ENCODE data around the gene MYCBP2. TPM values are rescaled to one million over a fixed set of nuclear protein-coding genes. Genes with fewer than 3 reads are reported as not detected.
A peak's percentile ranks its signal among the peaks of the same experiment; 100 is the strongest.
"Not testable (repeated sequence)": the region's sequence is repeated elsewhere in the genome, so short reads cannot be mapped to it uniquely, and the experiment has no call there.

The MYCBP2 gene
- total RNA-seq, 8 experiments from 2014 or later = 53.8 to 118 (median 89.4) TPM

DNA sequence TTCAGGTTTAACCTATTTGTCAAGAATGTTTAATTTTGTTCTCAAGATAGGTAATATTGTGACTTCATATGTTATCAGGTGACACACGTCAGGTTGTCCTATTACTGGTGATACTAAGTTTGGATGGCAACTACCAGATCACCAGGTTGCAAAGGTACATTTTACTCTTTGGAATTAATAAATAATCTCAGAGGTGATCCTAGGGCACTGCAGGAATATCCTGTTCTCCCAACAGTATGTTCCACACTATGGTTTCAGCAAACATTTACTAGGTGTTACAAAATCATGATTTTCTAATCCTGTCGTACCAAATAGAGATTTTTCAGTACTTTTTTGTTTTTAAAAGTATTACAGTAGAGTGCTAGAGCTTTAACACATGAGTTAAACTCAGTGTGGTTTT lies 29.3 kb upstream of the MYCBP2 start:
- no peaks in the 10 kb centered on the region for H3K4me1 ChIP-seq (replicated peaks in 1 of 2)
- H3K4me3 ChIP-seq = no peak overlapping the region
- H3K27ac ChIP-seq = no peak overlapping the region
- in situ Hi-C loops (cut with MboI; ENCODE audit: low pct_unique_long_range_greater_than_20kb in 2 of 9, low sequenced_read_pairs in 9 of 9, unreplicated experiment in 9 of 9) = no loop called here
- ATAC-seq (replicated peaks in 6 of 8) = no peak
- WGBS, 10 experiments = 0 to 100% (median 82%) methylated on average over 1 to 2 of the region's 2 CpGs

DNA sequence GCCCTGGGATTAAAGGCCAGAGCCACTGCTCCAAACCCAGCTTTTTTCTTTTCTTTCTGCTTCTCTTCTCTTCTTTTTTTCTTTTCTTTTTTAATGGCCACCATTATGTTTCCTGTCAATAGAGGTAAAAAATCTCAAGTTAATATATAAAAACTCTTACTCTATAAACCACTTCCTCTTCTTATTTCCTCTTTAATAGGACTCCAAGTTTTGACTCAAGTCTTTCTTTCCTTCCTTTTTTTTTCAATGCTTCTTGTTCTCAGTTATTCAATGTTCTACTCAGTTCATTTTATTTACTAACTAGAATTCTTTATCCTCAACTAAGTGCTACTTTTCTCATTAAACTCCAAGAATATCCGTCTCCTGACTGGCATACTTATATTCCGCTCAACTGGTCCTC lies 27.1 kb upstream of the MYCBP2 start:
- in situ Hi-C loops (cut with MboI; ENCODE audit: low pct_unique_long_range_greater_than_20kb in 2 of 9, low sequenced_read_pairs in 9 of 9, unreplicated experiment in 9 of 9) = no loop called here
- no peak overlapping the region for H3K27ac ChIP-seq
- no peak overlapping the region for H3K4me3 ChIP-seq
- no peaks in the 10 kb centered on the region for H3K4me1 ChIP-seq (replicated peaks in 1 of 2)
- ATAC-seq (replicated peaks in 6 of 8) = no peak
- 63 to 100% (median 79%) methylated on average over 1 to 2 of the region's 2 CpGs for WGBS, 10 experiments

DNA sequence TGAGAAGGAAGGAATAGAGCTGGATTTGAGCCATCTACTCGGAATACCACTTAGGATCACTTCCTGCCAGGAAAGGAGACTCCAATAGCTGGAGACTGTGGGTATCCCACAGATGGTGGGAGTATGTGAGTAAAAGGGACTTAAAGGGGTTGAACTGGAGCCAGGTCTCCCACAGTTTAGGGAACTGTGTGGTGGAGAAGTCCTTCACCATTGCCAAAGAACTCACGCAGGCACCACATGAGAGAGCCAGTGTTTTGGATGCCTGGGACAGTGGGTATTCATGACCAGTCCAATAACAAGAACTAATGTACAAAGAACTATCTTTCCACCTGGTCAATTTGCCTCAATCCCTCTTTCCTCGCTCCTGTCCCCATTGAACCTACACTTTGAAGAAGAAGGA lies 24.4 kb upstream of the MYCBP2 start:
- no peak overlapping the region for H3K4me3 ChIP-seq
- no peaks in the 10 kb centered on the region for H3K4me1 ChIP-seq (replicated peaks in 1 of 2)
- in situ Hi-C loops (cut with MboI; ENCODE audit: low pct_unique_long_range_greater_than_20kb in 2 of 9, low sequenced_read_pairs in 9 of 9, unreplicated experiment in 9 of 9) = no loop called here
- 29 to 100% (median 67%) methylated on average over 1 to 3 of the region's 3 CpGs; no CpG with 5 or more reads in 3 of the 10 experiments for WGBS, 10 experiments
- H3K27ac ChIP-seq = no peak overlapping the region
- no peak for ATAC-seq (replicated peaks in 6 of 8)

DNA sequence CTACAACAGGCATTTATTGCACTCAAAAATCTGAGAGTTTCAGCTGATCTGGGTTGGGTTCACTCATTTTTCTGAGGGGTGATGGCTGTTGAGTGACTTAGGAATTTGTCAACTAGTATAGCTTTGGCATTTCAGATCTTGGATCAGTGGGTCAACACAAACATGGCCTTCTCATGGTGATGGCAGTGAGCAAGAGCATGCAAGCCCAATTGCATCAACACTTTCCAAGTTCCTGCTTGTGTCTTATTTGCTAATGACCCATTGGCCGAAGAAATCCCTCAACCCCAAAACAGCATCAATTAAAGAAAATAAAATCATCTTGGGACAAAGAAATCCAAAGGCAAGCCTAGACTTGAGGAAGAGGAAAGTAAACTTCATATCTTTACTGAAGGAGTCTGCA lies 23.9 kb upstream of the MYCBP2 start:
- in situ Hi-C loops (cut with MboI; ENCODE audit: low pct_unique_long_range_greater_than_20kb in 2 of 9, low sequenced_read_pairs in 9 of 9, unreplicated experiment in 9 of 9) = no loop called here
- no peak for ATAC-seq (replicated peaks in 6 of 8)
- 83 to 100% (median 100%) methylated on average over 1 of the region's 1 CpG; no CpG with 5 or more reads in 7 of the 10 experiments for WGBS, 10 experiments
- Histone ChIP-seq H3K27ac (no peak overlapping the region), H3K4me3 (no peak overlapping the region), H3K4me1 (replicated peaks in 1 of 2) (no peaks in the 10 kb centered on the region)

DNA sequence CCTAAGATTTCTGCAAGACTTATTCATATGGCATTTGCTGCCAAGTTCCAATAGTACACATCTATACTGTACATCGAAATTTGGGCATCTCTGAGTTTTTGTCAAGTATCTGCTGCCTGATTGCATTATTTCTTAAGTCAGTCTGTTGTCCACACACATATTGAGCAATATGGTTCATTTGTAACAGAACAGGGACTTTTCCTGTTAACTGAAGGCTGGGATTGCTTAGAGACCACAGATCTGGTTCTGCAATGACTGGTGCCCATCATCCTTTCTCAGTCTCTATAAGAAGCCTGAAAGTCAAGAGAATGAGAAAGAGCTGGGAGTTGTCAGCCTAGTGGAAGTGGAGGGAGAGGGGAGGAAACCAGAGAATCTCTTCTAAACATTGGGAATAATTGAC lies 22.5 kb upstream of the MYCBP2 start:
- no peak for ATAC-seq (replicated peaks in 6 of 8)
- Histone ChIP-seq H3K4me3 (no peak overlapping the region), H3K27ac (no peak overlapping the region), H3K4me1 (replicated peaks in 1 of 2) (no peaks in the 10 kb centered on the region)
- WGBS, 10 experiments = 25 to 86% methylated on average over 1 of the region's 1 CpG; no CpG with 5 or more reads in 8 of the 10 experiments
- in situ Hi-C loops (cut with MboI; ENCODE audit: low pct_unique_long_range_greater_than_20kb in 2 of 9, low sequenced_read_pairs in 9 of 9, unreplicated experiment in 9 of 9) = no loop called here

DNA sequence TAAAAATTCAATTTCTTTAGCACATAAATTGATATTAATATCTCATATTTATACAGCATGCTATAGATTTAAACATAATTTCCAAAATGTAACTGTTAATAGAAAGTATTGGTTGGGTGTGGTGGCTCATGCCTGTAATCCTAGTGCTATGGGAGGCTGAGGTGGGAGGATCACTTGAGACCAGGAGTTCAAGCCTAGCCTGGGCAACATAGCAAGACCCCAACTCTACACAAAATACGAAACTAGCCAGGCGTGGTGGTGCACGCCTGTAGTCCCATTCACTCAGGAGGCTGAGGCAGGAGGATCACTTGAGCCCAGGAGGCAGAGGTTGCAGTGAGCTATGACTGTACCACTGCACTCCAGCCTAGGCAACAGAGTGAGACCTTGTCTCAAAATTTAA lies 20.5 kb upstream of the MYCBP2 start:
- WGBS, 10 experiments = 20 to 80% (median 70%) methylated on average over 1 to 3 of the region's 3 CpGs; no CpG with 5 or more reads in 6 of the 10 experiments
- H3K4me3 ChIP-seq; ATAC-seq (replicated peaks in 6 of 8); H3K4me1 ChIP-seq (replicated peaks in 1 of 2); H3K27ac ChIP-seq; in situ Hi-C loops (cut with MboI; ENCODE audit: low pct_unique_long_range_greater_than_20kb in 2 of 9, low sequenced_read_pairs in 9 of 9, unreplicated experiment in 9 of 9): not testable (repeated sequence)

DNA sequence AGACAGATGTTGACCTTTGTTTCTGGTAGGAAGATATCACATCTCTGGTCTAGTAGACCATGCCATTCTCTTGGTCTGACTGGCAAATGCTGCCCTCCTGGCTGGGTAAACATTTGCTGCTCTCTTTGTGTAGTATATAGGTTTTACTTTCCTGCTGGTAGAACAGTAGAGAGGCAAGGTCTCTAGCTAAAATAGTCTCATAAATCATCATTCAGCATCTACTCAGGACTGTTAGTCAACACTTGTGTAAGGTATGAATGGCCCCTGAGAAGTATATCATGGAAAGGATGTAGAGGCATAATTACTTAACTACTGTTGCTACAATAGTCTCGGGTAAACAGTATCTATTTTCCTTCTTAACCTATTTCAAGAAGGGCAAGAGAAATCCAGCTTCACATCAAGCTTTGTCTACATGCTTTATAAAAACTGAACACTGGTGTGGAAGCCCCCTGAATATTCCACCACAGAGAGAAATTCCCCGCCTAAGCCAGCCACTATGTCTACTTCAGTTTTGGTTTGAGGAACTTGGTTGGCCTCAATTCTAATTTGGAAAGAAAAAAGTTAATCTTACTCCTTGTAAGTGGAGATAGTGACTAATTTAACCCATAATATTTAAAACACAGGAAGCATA lies 18.4 kb upstream of the MYCBP2 start:
- 40 to 100% (median 66%) methylated on average over 1 to 2 of the region's 2 CpGs; no CpG with 5 or more reads in 1 of the 10 experiments for WGBS, 10 experiments
- in situ Hi-C loops (cut with MboI; ENCODE audit: low pct_unique_long_range_greater_than_20kb in 2 of 9, low sequenced_read_pairs in 9 of 9, unreplicated experiment in 9 of 9) = no loop called here
- peak in 1 of 8 experiments; percentile 10 for ATAC-seq (replicated peaks in 6 of 8)

DNA sequence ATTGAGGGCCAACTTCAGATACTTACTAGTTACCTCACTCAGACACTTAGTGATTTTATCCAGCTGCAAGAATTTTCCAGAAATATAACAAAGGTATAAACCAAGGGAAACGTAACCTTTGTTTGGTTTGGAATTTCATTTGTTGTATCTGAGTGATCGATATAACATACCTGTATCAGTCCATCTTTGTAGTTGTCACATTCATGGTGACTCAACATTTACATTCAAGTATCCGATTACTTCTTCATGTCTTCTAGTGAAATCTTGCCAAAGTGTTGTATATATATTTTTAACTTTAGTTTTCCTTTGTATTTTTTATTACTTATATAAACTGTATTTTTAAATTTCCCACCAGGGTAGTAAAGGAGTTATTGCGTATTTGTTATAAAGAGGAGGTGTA lies 16.9 kb upstream of the MYCBP2 start:
- no peak overlapping the region for H3K4me3 ChIP-seq
- in situ Hi-C loops (cut with MboI; ENCODE audit: low pct_unique_long_range_greater_than_20kb in 2 of 9, low sequenced_read_pairs in 9 of 9, unreplicated experiment in 9 of 9) = no loop called here
- H3K4me1 ChIP-seq (replicated peaks in 1 of 2) = no peaks in the 10 kb centered on the region
- ATAC-seq (replicated peaks in 6 of 8) = no peak
- WGBS, 10 experiments = 67 to 100% (median 93%) methylated on average over 3 to 4 of the region's 4 CpGs
- H3K27ac ChIP-seq = no peak overlapping the region

More for the DNA sequence above, 18.4 kb upstream of the MYCBP2 start:
- Histone ChIP-seq H3K4me3 (no peak overlapping the region), H3K4me1 (replicated peaks in 1 of 2) (no peaks in the 10 kb centered on the region), H3K27ac (no peak overlapping the region)

DNA sequence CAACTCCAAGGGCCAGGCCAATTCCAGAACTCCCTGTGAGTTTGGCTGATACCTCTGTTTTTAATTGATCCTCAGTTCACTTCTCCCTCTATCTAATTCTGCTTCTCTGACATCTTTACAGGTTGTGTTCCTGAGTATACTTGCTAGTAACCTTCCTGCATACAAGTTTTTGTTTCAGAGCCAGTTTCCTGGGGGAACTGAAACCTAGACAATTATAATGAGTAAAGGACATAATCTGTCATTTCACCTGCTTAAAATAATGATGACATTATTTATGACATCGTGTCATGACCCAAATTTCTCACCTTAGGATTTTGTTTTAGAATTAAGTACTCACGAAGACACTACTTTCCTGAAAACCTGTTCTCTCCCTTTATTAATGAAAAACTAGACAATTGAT lies 12.5 kb upstream of the MYCBP2 start:
- Histone ChIP-seq H3K27ac (no peak overlapping the region), H3K4me1 (replicated peaks in 1 of 2) (no peaks in the 10 kb centered on the region), H3K4me3 (no peak overlapping the region)
- 9 to 83% (median 56%) methylated on average over 1 to 2 of the region's 2 CpGs; no CpG with 5 or more reads in 1 of the 10 experiments for WGBS, 10 experiments
- no peak for ATAC-seq (replicated peaks in 6 of 8)
- in situ Hi-C loops (cut with MboI; ENCODE audit: low pct_unique_long_range_greater_than_20kb in 2 of 9, low sequenced_read_pairs in 9 of 9, unreplicated experiment in 9 of 9) = no loop called here

DNA sequence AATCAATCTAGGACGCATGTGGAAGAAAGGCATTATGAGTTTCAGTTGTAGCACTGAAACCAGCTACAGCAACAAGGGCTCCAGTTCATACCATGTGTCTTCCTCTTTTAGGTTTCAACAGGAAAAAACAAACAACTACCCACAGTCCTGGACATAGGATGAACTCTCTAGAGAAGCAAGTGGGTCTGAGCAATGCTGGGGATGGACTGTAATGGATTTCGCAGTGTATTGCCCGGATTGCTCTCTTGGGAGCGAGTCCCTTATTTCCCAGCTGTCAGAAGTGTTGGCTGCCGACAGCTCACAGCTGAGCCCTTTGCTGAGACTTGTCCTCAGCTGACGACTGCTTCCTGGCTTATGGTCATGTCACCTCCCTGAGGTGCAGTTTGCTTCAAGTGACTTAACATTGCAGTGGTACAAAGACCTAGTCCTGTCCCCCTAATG lies 12.1 kb upstream of the MYCBP2 start:
- 36 to 100% (median 63%) methylated on average over 1 to 5 of the region's 6 CpGs; no CpG with 5 or more reads in 3 of the 10 experiments for WGBS, 10 experiments
- Histone ChIP-seq H3K27ac (no peak overlapping the region), H3K4me1 (replicated peaks in 1 of 2) (no peaks in the 10 kb centered on the region), H3K4me3 (no peak overlapping the region)
- peak in 3 of 8 experiments; percentile 26 to 55 (median 41) for ATAC-seq (replicated peaks in 6 of 8)
- in situ Hi-C loops (cut with MboI; ENCODE audit: low pct_unique_long_range_greater_than_20kb in 2 of 9, low sequenced_read_pairs in 9 of 9, unreplicated experiment in 9 of 9) = no loop called here

DNA sequence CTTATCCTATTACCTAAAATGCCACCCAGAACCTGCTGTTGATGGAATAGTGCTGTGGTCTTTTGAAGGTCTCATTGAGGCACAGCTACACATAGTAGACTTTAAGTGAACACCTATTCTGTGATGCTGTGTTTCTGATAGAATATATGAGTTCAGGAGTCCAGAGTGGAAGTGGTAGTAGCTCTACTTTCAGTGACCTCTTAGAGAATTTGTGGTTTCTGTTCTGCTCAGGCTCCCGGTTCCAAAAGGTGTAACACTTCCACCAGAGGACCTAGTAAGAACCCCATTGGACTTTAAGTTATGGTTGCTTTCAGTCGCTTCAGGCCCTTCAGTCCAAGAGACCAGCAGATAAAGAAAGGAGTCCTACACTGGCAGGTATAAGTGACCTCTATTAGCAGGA lies 11.4 kb upstream of the MYCBP2 start:
- no peak overlapping the region for H3K4me3 ChIP-seq

DNA sequence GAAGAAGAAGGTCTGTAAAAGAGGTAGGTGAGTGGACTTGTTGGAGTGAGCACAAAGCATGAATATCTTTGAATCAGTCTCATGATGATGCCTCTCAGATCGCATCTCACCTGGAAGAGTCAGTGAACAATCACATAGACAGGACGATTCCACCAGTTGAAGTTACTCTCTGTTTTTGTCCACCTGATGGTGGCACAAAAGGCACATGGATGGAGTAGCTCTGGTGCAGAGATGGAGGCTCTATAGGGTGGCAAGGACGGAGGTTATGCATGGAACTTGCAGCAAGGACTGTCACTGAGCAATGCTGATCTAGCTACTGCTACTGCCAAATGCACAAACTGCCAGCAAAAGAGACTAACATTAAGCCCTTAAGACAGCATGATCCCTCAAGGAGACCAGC lies 10.3 kb upstream of the MYCBP2 start:
- no peak overlapping the region for H3K4me3 ChIP-seq
- no peak overlapping the region for H3K27ac ChIP-seq
- in situ Hi-C loops (cut with MboI; ENCODE audit: low pct_unique_long_range_greater_than_20kb in 2 of 9, low sequenced_read_pairs in 9 of 9, unreplicated experiment in 9 of 9) = no loop called here
- no peaks in the 10 kb centered on the region for H3K4me1 ChIP-seq (replicated peaks in 1 of 2)
- ATAC-seq (replicated peaks in 6 of 8) = no peak
- 0 to 100% (median 57%) methylated on average over 1 to 2 of the region's 3 CpGs; no CpG with 5 or more reads in 3 of the 10 experiments for WGBS, 10 experiments

More for the DNA sequence above, 11.4 kb upstream of the MYCBP2 start:
- no peak for ATAC-seq (replicated peaks in 6 of 8)
- no peaks in the 10 kb centered on the region for H3K4me1 ChIP-seq (replicated peaks in 1 of 2)
- WGBS, 10 experiments = 67 to 100% (median 80%) methylated on average over 1 to 2 of the region's 2 CpGs; no CpG with 5 or more reads in 4 of the 10 experiments
- H3K27ac ChIP-seq = no peak overlapping the region
- in situ Hi-C loops (cut with MboI; ENCODE audit: low pct_unique_long_range_greater_than_20kb in 2 of 9, low sequenced_read_pairs in 9 of 9, unreplicated experiment in 9 of 9) = no loop called here

DNA sequence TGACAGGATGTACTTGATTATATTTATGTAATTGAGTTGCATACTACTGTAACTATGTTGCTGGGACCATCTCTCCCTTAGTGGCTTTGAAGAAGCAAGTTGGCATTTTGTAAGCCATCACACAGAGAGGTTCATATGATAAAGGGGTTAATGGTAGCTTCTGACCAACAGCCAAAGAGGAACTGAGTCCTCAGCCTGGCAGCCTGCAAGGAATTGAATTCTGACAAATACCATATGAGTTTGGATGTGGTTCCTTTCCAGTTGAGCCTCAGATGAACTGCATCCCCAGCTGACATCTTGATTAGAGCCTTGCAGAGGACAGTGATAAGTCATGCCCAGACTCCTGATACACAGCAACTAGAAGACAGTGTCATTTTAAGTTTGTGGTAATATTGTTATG lies 8.6 kb upstream of the MYCBP2 start:
- in situ Hi-C loops (cut with MboI; ENCODE audit: low pct_unique_long_range_greater_than_20kb in 2 of 9, low sequenced_read_pairs in 9 of 9, unreplicated experiment in 9 of 9) = no loop called here
- no peak for ATAC-seq (replicated peaks in 6 of 8)
- Histone ChIP-seq H3K27ac (no peak overlapping the region), H3K4me3 (no peak overlapping the region), H3K4me1 (replicated peaks in 1 of 2) (no peaks in the 10 kb centered on the region)

DNA sequence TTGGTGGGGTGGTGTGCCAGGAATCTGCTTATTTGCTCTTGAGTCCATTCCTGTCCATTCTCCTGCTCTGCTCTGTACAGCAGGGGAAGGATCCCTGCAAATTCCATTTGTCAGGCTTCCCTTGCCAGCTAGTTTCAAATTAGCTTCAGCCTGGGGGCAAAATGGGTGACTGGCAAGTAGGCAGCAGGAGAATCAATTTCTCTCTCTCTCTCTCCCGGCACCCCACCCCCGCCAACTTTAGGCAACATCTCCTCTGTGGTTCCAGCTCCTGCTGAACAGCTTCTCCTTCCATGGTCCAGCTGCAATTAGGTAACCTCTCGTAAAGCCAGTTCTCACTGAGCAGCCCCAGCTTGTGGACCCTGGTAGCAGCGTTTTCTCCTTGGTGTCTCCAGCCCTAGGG lies 6.7 kb upstream of the MYCBP2 start:
- Histone ChIP-seq H3K4me1 (replicated peaks in 1 of 2) (peaks cover 3% of the 10 kb centered on the region in 2 donors), H3K4me3 (no peak overlapping the region), H3K27ac (no peak overlapping the region)
- 35 to 100% (median 86%) methylated on average over 1 to 3 of the region's 4 CpGs; no CpG with 5 or more reads in 3 of the 10 experiments for WGBS, 10 experiments
- in situ Hi-C loops (cut with MboI; ENCODE audit: low pct_unique_long_range_greater_than_20kb in 2 of 9, low sequenced_read_pairs in 9 of 9, unreplicated experiment in 9 of 9) = no loop called here
- no peak for ATAC-seq (replicated peaks in 6 of 8)
